SW 1271 (cell line): ENCODE data around the gene HERC2.
"Not testable (repeated sequence)": the region's sequence is repeated elsewhere in the genome, so short reads cannot be mapped to it uniquely, and the experiment has no call there.

Source experiments
- DNase-seq, 2 experiments: peaks; one replicate each; lab custom pipeline; 2025; lab: John Stamatoyannopoulos, UW

HERC2 gene

GRCh38 chr15:28273873-28274610, 47.9 kb downstream of the HERC2 start:
- DNase-seq, result no peak

- no peak for DNase-seq
Measured at GRCh38 chr15:28273468-28273867, 48.5 kb downstream of the HERC2 start.

- no peak for DNase-seq
Measured at GRCh38 chr15:28272587-28272986, 49.4 kb downstream of the HERC2 start.

GRCh38 chr15:28271697-28272260, 50.2 kb downstream of the HERC2 start:
- no peak for DNase-seq

GRCh38 chr15:28269097-28269496, 52.9 kb downstream of the HERC2 start:
- DNase-seq, result no peak

GRCh38 chr15:28267727-28268126, 54.3 kb downstream of the HERC2 start:
- no peak for DNase-seq

- DNase-seq, result no peak
Measured at GRCh38 chr15:28265334-28266019, 56.5 kb downstream of the HERC2 start.

- DNase-seq, result no peak
Measured at GRCh38 chr15:28264166-28264565, 57.8 kb downstream of the HERC2 start.

- DNase-seq, result no peak
Measured at GRCh38 chr15:28262438-28262837, 59.5 kb downstream of the HERC2 start.

GRCh38 chr15:28260722-28261121, 61.3 kb downstream of the HERC2 start:
- DNase-seq, result no peak

- DNase-seq, result no peak
Measured at GRCh38 chr15:28260317-28260716, 61.7 kb downstream of the HERC2 start.

GRCh38 chr15:28255965-28256364, 66.0 kb downstream of the HERC2 start:
- no peak for DNase-seq

- no peak for DNase-seq
Measured at GRCh38 chr15:28252831-28253230, 69.1 kb downstream of the HERC2 start.

- no peak for DNase-seq
Measured at GRCh38 chr15:28246605-28247004, 75.4 kb downstream of the HERC2 start.

GRCh38 chr15:28243901-28244300, 78.1 kb downstream of the HERC2 start:
- no peak for DNase-seq

- DNase-seq, result no peak
Measured at GRCh38 chr15:28243399-28243798, 78.6 kb downstream of the HERC2 start.

- not testable (repeated sequence) for DNase-seq
Measured at GRCh38 chr15:28238296-28238695, 83.7 kb downstream of the HERC2 start.

GRCh38 chr15:28231743-28232142, 90.2 kb downstream of the HERC2 start:
- DNase-seq, result not testable (repeated sequence)

GRCh38 chr15:28231336-28231735, 90.6 kb downstream of the HERC2 start:
- not testable (repeated sequence) for DNase-seq

GRCh38 chr15:28228990-28229640, 92.9 kb downstream of the HERC2 start:
- not testable (repeated sequence) for DNase-seq

- no peak for DNase-seq
Measured at GRCh38 chr15:28228096-28228495, 93.9 kb downstream of the HERC2 start.

GRCh38 chr15:28227303-28227702, 94.7 kb downstream of the HERC2 start:
- DNase-seq, result peak in 1 of 2 experiments; percentile 1

GRCh38 chr15:28222612-28223011, 99.4 kb downstream of the HERC2 start:
- not testable (repeated sequence) for DNase-seq
